GM12873 (cell line): ENCODE data around the gene SLC9A2.

Source experiments
- TF ChIP-seq, protein P1 (sequence below): IDR thresholded peaks from 2 replicates; pipeline ENCODE4 v1.5.1; 2012; ENCODE audit warnings: low read depth, mild to moderate bottlenecking, moderate library complexity, low read length, control low read depth; ENCODE audit not compliant: insufficient read depth; ENCODE audit errors: missing control alignments

The SLC9A2 gene, protein sequence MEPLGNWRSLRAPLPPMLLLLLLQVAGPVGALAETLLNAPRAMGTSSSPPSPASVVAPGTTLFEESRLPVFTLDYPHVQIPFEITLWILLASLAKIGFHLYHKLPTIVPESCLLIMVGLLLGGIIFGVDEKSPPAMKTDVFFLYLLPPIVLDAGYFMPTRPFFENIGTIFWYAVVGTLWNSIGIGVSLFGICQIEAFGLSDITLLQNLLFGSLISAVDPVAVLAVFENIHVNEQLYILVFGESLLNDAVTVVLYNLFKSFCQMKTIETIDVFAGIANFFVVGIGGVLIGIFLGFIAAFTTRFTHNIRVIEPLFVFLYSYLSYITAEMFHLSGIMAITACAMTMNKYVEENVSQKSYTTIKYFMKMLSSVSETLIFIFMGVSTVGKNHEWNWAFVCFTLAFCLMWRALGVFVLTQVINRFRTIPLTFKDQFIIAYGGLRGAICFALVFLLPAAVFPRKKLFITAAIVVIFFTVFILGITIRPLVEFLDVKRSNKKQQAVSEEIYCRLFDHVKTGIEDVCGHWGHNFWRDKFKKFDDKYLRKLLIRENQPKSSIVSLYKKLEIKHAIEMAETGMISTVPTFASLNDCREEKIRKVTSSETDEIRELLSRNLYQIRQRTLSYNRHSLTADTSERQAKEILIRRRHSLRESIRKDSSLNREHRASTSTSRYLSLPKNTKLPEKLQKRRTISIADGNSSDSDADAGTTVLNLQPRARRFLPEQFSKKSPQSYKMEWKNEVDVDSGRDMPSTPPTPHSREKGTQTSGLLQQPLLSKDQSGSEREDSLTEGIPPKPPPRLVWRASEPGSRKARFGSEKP

GRCh38 chr2:102619414-102620319, at the start of gene SLC9A2:
Gene SLC9A2 (plus strand): TSS chr2:102619553. CDS start chr2:102619849, 296 bp downstream.
- TF ChIP-seq, protein P1, sequence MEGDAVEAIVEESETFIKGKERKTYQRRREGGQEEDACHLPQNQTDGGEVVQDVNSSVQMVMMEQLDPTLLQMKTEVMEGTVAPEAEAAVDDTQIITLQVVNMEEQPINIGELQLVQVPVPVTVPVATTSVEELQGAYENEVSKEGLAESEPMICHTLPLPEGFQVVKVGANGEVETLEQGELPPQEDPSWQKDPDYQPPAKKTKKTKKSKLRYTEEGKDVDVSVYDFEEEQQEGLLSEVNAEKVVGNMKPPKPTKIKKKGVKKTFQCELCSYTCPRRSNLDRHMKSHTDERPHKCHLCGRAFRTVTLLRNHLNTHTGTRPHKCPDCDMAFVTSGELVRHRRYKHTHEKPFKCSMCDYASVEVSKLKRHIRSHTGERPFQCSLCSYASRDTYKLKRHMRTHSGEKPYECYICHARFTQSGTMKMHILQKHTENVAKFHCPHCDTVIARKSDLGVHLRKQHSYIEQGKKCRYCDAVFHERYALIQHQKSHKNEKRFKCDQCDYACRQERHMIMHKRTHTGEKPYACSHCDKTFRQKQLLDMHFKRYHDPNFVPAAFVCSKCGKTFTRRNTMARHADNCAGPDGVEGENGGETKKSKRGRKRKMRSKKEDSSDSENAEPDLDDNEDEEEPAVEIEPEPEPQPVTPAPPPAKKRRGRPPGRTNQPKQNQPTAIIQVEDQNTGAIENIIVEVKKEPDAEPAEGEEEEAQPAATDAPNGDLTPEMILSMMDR: no peak

DNA sequence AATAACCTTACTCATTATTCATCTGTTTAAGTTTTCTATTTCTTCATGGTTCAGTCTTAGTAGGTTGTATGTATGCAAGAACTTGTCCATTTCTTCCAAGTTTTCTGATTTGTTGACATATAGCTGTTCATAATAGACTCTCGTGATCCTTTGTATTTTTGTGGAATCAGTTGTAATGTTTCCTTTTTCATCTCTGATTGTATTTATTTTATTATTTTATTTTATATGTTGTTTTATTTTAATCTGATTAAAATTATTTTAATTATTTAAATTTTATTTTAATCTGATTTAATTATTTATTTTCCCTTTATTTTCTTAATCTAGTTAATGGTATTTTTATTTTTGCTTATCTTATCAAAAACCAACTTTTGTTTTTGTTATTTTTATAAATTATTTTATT, 43.5 kb upstream of the SLC9A2 start:
- TF ChIP-seq, protein P1: no peak

GRCh38 chr2:102578376-102578775, 41.0 kb upstream of the SLC9A2 start:
- TF ChIP-seq, protein P1: no peak

- TF ChIP-seq, protein P1: no peak
These were observed 37.4 kb upstream of the SLC9A2 start for GRCh38 chr2:102581911-102582310.

GRCh38 chr2:102582845-102583244, 36.5 kb upstream of the SLC9A2 start:
- TF ChIP-seq, protein P1: no peak

- TF ChIP-seq, protein P1: no peak
These were observed 33.4 kb upstream of the SLC9A2 start for GRCh38 chr2:102585847-102586404.
